Stimulated activated naive CD4-positive, alpha-beta T cell (primary cell): ENCODE results near the gene MROH2A.

Experiments used
- DNase-seq, 6 experiments: peaks; one replicate each; lab custom pipeline; 2025; lab: John Stamatoyannopoulos, UW

MROH2A gene

GRCh38 chr2:233835230-233836186, 57.4 kb downstream of the MROH2A start:
- DNase-seq = no peak

- DNase-seq = no peak
Measured at GRCh38 chr2:233836359-233836758, 58.2 kb downstream of the MROH2A start.

DNA sequence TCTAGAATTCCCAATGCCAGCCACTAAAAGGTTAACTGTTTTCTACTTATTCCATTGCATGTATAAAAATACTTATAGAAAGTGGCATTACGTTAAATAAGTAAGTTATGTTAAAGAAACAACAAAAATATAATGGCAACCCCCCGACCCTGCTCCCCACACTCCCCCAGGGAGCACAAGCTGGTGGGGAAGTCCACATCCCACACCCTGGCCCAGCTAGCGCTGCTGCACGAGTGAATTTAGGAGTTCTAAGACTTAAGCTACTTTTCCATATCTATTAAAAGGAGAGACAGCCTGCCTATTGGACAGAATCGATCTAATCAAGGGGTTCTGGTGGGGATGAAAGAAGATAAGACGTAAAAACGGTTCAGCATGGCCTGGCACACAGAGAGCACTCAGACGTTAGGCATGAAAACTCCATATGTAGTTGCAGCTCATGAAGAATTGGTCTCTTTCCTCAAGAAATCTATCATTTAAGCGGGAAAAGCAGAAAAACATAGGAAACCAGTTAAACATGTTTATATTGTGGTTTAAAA, 59.6 kb downstream of the MROH2A start:
- DNase-seq = no peak

- DNase-seq = no peak
Measured at GRCh38 chr2:233838251-233838650, 60.1 kb downstream of the MROH2A start.

DNA sequence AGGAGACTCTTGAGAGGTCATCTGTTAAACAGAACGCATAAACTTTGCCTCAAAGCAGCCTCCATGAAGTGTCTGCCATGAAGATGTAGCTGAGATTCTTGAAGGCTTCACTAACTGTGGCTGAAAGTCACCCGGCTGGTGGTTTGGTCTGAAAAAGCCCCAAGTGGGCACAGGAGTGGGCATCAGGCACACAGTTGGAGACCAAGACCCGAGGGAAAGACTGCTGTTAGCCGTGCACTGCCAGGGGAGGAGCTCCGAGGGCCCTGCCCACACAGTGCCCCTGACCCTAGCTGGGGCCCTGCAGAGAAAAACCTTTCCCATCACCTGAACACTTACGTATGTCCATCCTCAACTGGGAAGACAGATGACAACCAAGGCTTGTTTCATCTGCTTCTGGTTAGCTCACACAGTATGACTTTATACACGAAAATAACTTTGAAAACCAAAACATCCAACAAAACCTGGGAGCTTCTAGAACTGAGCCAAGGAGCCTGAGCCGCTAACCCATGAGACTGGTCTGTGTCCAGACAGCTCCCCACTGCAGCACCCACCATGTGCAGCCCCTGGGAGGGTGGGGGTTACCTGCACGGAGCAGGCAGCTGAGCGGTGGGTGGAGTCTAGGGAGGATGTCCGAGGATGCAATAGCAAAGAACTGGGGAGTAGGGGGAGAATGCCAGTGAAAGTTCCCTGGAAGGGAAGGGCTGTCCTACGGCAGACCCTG, 60.8 kb downstream of the MROH2A start:
- DNase-seq = no peak

- DNase-seq = no peak
Measured at GRCh38 chr2:233839447-233839820, 61.3 kb downstream of the MROH2A start.

DNA sequence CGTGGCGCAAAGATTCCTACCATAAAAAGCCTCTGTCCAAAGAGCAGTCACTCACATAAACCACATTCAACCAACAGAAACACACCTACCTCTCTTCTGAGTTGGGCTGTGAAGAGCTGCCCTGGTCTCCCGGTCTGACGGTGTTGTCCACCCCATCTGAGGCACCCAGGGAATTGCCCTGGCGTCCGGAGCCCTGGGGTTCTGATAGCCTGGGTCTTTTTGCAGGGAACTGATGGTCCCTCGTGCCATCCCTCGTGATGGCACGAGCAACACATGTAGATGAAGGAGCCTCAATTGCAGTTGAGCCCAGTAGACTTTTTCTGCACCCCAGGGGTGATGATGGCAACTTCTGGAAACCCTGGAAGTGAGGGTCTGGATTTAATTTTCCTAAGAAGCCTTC, 62.4 kb downstream of the MROH2A start:
- no peak for DNase-seq

DNA sequence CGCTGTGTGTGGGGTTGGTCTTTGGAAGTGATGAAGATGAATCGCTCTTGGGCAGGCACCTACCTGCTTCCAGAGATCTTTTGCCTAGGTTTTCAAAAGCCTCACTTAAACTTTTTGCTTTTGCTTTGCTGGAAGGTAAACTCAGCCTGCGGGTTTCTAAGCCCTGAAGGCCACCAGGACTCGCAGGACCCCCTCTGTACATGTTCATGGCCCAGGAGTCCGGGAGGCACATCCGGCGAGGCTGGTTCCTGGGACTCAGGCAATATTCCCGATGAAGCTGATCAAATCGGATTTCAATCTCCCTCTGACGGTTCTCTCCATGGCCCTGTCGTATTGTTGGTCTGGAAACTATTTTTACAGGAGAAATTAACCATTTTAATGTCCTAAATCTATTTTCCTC, 63.1 kb downstream of the MROH2A start:
- no peak for DNase-seq

- DNase-seq = no peak
Measured at GRCh38 chr2:233844064-233844807, 66.1 kb downstream of the MROH2A start.

DNA sequence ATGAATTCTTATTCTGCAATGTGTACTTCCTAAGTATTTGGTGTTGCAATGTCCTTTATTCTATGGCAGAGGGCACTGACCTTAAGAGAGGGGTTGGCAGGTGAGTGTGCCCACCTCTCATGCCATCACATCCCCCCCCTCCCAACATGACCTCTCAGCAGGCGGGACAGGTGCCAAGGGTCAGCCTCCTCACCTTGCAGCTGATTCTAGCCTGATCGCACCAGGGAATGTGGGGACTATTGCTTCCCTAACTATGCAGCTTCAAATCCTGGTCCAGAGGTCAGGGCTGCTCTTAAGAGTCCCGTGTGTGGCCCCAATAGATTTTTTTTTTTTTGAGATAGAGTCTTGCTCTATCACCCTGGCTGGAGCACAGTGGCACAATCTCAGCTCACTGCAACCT, 66.7 kb downstream of the MROH2A start:
- no peak for DNase-seq

GRCh38 chr2:233845301-233846060, 67.4 kb downstream of the MROH2A start:
- no peak for DNase-seq

DNA sequence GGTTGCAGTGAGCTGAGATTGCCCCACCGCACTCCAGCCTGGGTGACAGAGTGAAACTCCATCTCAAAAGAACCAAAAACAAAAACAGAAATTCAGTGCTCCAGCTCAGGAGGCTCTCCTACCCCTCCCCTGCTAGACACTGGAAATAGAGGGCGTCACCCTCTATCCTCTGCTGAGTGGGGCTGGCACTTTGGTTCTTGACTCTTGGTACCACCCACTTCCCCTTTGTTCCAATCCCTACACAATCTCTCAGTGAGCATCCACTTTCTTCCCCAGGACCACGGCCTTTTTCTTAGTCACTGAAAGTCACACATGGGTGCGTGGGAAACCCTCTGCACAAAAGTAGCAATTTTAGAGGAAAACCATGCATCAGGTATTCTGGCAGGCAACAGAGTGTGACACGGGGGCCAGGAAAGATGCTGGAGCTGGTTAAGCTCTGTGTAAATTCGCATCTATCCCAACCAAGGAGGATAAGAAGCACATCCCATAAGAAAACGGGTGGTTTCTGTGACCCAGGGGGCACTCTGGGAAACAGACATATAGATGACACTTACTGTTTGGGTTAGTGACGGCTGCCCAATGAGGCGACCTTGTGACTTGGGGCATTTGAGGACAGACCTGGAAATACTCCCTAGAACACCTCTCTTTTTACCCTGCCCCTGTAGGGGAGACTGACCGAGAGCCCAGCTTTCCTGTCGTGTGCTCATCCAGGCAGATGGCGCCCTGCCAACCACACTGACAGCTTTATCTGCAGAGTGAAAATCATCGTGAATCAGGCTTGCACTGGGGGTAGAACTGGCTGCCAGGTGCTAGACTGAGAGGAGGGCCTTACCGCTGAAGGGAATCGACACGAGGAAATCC, 68.5 kb downstream of the MROH2A start:
- no peak for DNase-seq

GRCh38 chr2:233847248-233847898, 69.2 kb downstream of the MROH2A start:
- DNase-seq = no peak

- no peak for DNase-seq
Measured at GRCh38 chr2:233848276-233848675, 70.1 kb downstream of the MROH2A start.

DNA sequence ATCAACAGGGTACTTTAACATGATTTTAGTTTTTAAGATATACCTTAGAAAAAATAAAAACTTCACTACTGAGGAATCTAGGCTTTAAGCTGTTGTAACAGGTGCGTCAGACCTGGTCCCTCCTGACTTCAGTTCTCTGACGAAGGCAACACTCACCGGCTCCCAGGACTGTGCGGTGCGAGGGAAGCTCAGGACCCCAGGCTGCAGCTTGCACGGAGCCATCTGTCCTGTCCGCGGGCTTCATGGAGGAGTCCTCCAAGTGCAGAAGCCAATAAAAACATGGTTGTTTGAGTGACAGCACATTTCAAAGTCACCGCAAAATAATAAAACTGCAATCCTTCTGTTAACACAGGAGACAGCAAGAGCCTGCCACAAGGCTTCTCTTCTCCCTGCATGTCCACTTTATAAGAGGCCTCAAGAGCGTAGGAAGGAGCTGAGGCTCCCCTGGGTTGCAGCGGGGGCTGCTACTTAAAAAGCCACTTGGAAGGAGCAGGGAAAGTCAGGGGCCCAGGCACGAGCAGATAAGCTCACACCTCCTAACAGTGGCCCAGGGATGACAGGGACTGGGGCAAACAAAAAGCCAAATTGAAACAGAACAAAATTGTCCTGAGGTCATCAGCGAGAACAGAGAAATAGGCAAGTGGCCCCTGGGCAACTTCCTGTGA, 71.6 kb downstream of the MROH2A start:
- DNase-seq = no peak

DNA sequence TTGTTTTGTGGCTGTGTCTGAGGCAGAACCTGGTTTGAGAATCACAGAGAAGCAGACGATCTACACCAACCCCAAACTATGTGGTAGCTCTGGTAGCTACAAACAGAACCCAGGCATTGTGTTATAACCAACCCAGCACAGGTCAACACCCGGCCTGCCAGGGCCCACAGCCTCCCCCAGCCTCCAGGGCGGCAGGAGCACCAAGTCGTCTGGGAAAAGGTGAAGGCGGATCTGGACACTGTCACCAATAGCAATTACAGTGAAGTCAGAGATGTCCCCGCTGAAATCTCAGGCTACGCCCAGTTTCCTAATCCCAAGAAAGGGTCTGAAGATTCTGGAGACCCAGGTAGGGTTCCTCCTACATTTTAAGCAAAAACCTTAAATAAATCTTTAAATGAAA, 72.6 kb downstream of the MROH2A start:
- no peak for DNase-seq

DNA sequence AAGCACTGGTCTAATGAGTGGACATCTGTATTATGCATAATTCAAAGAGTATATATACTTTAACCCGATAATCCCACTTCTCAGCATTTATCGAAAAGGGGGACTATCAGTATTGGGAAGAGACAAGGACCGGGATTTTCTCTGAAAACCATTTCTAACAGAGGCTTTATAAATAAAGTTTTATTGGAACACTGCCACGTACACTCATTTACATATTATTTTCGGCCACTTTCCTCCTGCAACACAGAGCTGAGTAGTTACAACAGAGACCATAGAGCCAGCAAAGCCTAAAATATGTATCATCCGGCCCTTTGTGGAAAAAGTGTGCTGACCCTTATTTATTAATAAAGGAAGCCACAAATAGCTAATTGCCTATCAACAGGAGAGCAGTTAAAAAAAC, 73.0 kb downstream of the MROH2A start:
- DNase-seq = no peak

- DNase-seq = no peak
Measured at GRCh38 chr2:233852056-233852455, 73.9 kb downstream of the MROH2A start.

- no peak for DNase-seq
Measured at GRCh38 chr2:233853353-233853752, 75.2 kb downstream of the MROH2A start.

GRCh38 chr2:233853883-233854240, 75.7 kb downstream of the MROH2A start:
- DNase-seq = no peak
